SHP77 (cell line): ENCODE measurements around the gene PTPRD.
"Not testable (repeated sequence)": the region's sequence is repeated elsewhere in the genome, so short reads cannot be mapped to it uniquely, and the experiment has no call there.

ENCODE experiments used
- DNase-seq, 2 experiments: peaks; one replicate each; lab custom pipeline; 2025; lab: John Stamatoyannopoulos, UW

The PTPRD gene

DNA sequence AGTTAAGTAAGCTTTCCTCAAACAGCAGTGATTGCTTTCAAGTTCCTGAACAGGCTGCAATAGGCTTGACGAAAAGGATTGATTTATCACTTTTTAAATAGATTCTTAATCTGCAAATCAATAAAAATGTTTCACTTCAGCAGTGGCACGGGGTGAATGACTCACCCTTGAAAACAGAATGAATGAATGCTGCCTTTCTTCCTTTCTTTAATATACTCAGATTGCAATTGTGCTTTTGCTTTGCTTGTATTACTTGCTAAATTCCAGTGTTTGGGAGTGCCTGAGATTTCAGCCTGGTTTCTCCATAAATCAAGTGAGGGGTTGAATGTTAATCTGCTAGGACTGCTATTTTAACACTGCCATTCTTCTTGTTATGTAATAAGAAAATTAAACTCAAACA is 1293.8 kb downstream of the PTPRD start:
- no peak for DNase-seq

DNA sequence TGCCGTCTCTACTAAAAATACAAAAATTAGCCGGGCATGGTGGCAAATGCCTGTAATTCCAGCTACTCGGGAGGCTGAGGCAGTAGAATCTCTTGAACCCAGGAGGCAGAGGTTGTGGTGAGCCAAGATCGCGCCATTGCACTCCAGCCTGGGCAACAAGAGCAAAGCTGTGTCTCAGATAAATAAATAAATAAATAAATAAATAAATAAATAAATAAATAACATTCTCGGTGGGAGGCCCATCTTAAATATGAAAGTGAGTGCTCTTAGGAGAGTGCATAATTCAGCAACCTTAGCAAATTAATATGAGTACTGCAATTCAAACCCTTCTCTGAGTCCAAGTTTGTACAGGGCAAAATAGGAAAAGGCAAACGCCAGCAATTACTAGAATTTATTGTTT is 1302.1 kb downstream of the PTPRD start:
- DNase-seq, result not testable (repeated sequence)

DNA sequence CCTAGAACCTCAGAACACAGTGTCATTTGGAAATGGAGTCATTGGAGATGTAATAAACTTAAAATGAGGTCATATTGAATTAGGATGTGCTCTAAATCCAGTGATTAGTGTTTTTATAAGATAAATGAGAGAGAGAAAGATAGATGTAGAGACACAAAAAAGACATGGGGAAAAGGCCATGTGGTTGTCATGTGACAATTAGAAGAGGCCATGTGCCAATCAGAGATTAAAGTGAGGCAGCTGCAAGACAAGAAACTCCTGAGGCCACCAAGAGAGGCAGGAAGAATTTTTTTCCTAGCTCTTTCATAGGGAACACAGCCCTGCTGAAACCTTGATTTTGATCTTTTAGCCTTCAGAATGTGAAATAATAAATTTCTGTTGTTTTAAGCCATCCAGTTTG is 1307.2 kb downstream of the PTPRD start:
- no peak for DNase-seq

DNA sequence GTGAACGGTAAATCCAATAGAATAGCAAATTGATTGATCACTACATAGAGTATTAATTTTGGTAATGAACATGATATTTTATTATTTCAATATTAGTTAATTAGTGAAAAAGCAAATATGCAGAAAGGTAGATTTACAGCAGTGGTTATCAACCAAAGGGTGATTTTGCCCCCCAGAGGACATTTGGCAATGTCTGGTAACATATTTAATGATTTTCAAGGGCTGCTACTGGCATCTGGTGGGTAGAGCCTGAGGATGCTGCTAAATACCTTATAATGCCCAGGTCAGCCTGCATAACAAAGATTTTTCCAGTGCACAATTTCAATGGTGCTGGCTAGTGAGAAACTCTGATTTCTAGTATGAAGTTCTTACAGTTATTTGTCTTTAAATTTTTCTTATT is 1313.7 kb downstream of the PTPRD start:
- peak in 1 of 2 experiments; percentile 1 for DNase-seq

DNA sequence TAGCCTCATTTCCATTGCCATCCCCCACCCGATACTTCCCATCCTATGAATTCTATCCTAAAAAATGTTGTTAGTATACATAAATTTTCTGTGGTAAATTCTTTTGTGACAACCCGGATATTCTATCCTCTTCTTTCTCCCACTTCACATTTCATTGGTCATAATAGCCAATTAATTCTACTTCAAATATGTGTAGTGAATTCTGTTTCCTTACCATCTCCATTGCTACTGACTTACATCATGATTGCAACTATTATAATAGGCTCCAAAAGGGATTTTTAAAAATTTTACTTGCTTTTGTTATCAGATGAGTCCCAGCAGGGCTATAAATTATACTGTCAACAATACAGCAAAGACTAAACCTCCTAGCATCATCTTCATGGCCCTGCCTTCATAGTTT is 1326.8 kb downstream of the PTPRD start:
- DNase-seq, result no peak

DNA sequence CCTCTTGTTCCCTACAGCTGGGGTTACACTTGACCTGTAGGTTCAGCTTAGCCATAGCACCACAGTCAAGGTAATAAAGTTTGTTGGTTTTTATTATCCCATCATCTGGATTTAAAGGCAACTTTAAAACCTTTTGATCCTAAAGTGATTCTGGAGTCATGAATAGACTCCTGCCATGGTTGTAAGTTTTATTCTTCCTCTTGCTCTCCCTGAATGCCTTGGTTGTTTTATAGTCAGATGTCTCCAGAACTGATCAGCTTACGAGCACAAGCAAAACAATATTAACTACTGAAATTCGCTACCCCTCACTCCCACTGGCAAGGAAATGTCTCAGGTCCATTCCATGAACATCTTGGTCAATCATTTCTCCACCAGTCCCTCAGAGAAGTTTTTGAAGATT is 1328.6 kb downstream of the PTPRD start:
- no peak for DNase-seq

DNA sequence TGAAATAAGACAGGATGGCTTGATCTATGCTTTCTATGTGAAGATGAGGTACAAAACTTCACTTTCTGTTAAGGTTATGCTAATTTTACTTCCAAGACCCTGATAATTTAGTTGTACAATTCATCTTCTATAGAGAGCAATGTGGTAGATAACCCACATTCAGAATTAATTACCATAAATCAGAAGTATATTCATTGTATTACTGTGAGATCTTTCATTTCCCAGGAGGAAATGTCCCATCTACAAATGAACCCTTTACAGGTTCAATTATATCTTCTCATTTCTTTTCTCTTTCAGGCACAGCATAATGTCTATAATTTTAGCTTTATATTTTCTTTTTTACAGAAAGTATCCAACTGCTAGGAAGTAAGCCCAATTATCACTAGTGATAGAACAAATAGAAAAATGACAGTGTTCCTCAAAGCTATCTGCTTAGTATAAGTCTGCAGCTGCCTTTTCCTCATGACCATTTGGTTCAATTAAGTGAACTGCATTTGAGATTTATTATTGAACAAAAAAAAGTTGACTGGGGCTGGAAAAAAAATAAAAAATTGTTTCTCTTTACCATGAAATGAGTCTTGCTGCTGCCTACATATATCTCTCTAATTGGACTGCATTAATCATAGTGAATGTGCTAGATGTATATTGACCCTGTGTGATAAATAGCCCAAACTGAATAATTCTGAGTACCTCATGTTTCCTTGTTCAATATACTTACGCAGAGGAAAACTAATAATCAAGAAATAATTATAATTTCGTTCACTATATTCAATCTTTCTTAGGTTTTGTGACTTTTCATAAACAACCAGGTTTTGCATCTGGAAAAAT is 1329.4 kb downstream of the PTPRD start:
- DNase-seq, result no peak

DNA sequence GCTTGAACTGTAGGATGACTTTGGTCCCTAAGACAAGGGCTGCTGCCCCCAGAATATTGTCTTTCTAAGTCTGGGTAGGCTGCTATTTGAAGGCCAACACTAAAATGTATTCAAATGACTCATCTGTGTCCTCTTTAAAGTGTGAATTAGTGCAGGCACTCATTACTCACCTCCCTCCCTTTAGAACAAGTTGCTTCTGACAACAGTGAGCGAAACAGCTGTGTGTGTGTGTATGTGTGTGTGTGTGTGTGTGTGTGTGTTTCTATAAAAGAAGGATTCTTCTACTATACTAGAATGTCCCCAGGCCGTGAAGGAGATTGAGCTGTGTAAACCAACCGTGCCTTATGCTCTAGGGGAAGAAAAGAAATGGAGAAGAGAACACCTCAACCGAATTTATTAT is 1337.2 kb downstream of the PTPRD start:
- DNase-seq, result no peak

DNA sequence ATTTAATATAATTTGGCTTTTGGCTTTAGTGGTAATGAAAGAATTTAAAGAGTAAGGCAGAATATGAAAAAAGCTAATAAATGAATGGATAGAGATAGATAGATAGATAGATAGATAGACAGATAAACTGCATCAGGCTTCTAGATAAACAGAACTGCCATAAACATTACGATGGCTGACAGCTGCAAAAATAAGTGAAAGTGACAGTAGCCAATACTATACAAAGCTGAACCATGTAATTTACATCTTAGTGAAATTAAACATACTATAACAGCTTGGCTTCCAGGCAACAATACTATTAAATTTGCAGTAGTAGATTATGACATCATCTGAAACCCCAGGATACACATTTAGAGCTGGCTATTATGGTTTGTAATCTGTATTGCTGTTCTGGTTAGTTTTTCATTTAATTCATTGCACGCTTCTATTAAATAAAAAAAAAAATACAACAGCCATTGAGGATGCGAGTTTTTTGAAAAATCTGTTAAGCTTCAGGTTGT is 1354.8 kb downstream of the PTPRD start:
- peak; percentile 11 to 14 for DNase-seq

DNA sequence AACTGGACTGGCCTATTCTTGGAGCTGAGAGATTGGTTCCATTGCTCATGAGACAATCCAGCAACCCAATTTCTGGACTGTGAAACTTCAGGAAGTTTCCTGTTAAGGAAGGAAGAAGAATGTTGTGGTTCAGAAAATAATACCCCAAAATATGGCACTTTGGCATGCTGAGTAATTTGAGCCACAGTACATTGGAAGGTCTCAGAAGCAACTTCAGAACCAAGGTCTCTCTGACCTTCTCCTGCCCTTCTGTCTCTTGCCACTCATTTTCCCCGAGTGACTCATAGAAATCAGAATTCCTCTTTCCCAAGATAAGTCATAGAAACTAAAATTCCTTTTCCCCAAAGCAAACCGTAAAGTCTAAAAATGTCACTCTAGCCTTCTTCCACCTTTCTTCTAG is 1366.1 kb downstream of the PTPRD start:
- no peak for DNase-seq

DNA sequence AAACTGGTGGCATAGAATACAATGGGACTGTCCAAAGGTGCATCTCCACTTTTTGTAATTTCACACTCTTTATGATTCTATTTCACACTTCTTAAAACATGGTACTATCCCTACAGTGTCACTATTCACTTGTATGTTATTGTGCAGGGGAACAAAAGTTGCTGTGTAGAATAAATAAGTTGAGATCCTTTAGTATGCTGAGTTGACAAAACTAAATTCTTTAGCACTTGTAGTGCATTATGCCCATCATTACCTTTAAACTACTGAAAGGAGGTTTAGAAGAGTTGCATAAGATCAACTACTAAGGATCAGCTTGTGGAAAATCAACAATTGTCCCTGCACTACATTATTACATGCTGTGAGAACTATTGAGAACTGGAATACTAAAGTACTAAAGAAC is 1380.9 kb downstream of the PTPRD start:
- no peak for DNase-seq

DNA sequence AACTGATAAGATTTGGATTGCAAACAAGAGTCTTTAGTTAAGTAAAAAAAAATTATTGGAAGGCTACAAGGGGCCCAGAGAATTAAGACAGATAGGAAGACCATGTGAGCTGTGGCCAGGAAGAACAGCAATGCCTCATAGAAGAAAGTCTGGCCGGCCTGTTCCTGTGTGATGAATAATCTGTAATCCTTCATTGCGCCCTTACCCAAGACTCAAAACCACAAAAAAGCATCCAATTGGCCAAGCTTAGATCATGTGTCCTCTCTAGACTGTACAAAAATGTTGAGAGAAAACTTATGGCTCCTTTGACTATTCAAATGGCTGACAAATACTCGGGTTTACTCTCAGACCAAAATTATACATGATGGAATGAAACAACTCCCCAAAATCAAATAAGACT is 1383.5 kb downstream of the PTPRD start:
- no peak for DNase-seq

DNA sequence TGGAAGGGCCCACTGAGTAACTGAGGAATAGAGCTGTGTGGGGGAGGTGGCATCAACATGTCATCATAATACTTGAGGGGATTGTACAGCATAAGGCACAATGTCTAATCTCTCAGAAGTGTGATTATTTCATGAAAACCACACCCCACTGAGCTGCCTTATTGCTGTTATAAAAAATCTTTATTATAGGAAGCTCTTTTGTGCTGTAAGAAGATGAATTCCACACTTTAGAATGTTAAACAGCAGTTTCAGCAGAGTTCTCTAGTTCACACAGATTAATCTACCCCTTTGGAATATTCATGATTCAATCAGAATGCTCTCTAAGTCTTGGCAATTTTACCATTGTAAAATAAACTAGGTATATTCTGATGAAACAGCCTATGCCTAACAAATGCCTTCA is 1389.6 kb downstream of the PTPRD start:
- DNase-seq, result no peak

DNA sequence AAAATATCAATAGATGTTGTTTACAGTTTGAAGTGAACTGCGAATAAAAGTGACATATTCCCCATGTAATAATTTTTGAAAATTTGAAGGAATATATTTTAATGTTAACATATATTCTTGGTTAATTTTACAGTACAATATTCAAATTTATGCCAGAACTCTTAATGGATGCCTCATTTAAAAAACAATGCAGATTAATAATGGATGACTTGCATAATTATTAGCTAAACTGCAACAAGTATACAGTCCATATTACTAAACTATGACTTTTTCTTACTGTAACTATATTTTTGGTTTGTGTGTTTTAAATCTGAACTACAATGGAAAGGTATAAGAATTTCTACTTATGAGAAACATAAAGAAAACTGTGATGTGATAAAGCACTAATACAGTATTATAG is 1390.1 kb downstream of the PTPRD start:
- DNase-seq, result no peak

DNA sequence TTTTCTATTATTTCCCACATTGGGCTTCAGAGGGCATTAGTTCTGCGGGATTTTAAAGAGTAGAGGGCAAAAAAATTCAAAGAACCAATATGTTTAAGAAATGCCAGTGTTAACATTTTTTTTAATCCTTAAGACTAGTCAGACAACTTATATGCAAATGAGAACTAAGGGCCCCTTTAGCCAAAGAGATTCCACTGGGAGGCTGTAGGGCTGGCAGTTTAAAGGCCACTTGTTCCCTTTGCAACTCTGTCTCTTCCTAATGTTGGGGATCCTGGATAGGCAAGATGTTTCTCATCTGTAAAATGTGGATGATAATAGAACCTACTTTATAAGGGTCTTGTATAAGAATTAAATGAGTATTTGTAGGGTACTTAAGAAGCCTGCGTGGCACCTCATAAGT is 1395.9 kb downstream of the PTPRD start:
- no peak for DNase-seq

DNA sequence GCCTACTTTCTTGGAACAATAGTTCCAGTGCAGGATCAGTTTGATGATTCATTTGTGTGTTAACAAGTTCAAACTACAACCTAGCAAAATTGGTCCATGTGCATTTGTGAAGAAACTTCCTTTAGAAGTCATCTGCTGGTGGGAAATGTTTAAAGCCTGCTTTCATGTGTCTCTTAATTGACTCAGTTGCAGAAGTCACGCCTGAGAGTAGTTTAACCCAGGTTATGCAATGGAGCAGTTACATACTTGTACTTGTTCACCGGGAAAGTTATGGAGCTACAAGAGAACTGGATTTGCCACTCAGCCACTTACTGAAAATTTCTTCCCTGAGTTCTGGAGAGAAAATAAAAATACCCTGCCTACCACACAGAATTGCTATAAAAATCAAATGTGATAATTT is 1397.8 kb downstream of the PTPRD start:
- no peak for DNase-seq

DNA sequence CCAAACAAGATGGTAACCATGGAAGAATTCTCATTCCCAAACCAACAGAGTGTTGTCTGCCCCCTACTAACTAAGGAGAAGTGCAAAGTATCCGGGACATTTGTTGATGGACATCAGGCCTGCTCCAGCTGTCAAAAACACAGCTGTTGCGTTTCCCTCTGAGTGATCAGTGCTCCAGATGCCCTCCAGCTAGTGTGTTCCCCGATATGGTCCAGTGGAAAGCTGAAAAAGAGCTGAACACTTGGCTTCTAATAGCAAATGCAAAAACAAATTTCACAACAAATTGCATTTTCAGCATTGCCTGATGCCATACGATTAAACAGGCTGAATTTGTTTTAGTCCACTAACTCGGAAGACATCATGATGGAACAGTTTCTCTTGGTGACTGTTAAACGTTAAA is 1398.7 kb downstream of the PTPRD start:
- DNase-seq, result no peak

DNA sequence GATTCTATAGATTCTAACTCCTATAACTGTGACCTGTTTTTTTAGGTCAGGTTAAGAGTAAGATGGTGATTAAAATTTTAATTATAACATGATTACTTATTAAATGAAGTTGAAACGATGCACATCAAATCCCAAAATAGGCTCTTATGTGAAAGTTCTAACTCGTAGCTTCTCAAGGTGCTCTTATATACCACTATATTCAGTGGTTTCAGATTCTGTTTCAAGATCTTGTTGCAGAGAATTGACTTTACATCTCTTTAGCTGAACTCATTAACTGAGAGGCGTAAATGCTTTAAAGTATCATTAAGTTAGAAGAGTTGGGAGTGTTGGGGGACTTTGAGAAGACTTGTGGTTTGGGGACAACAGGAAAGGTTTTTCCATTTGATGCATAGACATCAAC is 1399.8 kb downstream of the PTPRD start:
- DNase-seq, result no peak

DNA sequence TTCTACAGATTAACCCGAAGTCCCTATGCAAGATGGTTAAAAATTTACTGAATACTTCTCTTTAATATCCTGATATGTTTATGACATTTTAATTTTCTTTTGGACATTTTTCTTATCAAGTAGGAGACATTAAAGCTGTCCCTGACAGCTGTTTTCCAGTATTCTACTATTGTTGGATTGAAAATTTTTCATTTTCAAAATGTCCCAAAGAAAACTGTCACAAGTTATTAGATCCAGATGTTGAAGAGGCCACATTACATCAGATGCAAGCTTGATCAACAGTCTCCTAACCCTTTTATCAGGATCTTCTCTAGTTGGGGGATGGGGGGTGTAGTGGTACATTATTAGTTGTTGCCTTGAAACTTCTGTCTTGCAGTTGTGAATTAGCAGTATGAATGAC is 1410.5 kb downstream of the PTPRD start:
- no peak for DNase-seq

DNA sequence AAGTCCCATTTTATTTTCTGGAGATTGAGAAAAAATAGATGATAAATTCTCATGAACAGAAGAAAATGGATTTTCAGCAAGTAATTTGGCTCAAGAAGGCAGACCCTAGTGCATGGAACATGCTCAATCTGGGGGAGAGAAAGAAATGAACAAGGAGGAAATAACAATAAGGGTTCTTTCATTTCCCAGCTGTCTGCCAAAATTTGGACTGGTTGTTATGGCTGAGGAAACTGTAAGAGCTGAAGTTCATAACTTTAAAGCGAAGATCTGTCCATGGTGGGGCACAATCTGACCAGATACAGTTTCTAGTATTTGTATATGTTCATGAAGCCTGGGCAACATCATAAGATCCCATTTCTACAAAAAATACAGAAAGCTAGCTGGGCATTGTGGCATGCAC is 1426.7 kb downstream of the PTPRD start:
- no peak for DNase-seq

DNA sequence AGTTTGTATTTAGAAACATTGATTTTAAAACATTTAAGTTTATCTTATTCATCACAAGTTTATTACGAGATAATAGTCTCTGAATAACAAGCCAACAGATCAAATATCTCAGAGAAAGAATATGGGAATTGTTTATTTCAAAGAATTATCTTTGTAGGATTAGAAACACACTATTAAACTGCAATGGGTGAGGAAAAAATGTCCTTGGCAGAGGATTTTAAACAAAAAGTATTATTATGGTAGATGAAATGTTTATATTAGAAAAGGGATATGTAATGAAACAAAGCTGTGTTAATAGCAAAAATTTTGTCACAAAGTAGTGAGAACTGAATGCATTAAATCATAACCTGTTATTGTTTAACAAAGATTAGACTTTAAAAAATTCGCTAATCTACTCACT is 1430.4 kb downstream of the PTPRD start:
- no peak for DNase-seq

DNA sequence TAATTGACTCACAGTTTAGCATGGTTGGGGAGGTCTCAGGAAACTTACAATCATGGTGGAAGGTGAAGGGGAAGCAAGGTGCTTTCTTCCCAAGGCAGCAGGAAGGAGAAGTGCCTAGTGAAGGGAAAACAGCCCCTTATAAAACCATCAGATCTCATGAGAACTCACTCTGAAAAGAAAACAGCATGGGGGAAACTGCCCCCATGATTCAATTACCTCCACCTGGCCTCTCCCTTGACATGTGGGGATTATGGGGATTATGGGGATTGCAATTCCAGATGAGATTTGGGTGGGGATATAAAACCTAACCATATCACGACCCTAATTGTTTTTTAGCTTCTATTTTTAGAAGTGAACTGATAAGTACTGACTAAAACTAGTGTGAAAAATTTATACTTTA is 1435.7 kb downstream of the PTPRD start:
- DNase-seq, result no peak

DNA sequence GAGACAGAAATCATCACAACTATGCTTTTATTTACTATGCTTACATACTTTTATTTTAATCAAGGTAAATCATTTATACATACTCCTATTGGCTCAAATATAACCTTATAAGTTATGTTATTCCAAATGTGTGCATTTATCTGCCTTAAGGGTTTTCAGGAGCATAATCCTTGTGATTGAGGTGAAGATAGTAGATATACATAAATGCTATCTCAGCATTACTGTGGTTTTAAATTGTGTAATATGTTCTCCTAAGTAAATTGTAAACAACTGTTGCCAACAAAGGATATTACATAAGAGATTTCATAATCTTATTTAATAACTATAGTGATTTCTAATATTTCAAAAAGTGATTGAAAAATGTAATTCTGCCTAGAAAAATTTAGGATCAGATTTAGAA is 1438.4 kb downstream of the PTPRD start:
- no peak for DNase-seq

DNA sequence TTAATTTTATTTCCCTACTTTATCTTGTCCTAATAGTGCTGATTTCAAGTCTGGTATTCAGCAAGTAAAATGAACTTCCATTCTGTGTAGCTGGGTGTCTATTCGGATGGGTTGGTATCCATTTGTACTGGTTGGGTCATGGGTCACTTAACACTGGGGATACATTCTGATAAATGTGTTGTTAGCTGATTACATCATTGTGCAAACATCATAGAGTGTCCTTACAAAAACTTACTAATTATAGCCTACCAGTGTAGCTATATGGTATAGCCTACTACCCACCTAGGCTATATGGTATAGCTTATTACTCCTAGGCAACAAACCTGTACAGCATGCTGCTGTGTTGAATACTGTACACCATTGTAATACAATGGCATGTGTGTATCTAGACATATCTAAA is 1439.5 kb downstream of the PTPRD start:
- no peak for DNase-seq
